H9 (cell line): ENCODE results near the gene ZNRF3. TPM values are rescaled to one million over a fixed set of nuclear protein-coding genes. Genes with fewer than 3 reads are reported as not detected.
A peak's percentile ranks its signal among the peaks of the same experiment; 100 is the strongest.
"Not testable (repeated sequence)": the region's sequence is repeated elsewhere in the genome, so short reads cannot be mapped to it uniquely, and the experiment has no call there.

Source experiments
- DNase-seq: peaks from one replicate; pipeline ENCODE4 v3.0.0-alpha.2; 2017
- H2AFZ ChIP-seq: one replicate; pipeline ENCODE4 v1.6.1; 2013; ENCODE audit warnings: mild to moderate bottlenecking, low read length, control low read depth, moderate library complexity
- H2AK5ac ChIP-seq: 2 replicates; pipeline ENCODE4 v1.6.1; 2013; ENCODE audit warnings: low read length, control low read depth, mixed read lengths; ENCODE audit not compliant: insufficient read length
- H2BK120ac ChIP-seq: one replicate; pipeline ENCODE4 v1.6.1; 2013; ENCODE audit warnings: low read depth, mild to moderate bottlenecking, low read length, control low read depth, inconsistent platforms; ENCODE audit not compliant: poor library complexity, severe bottlenecking
- H2BK12ac ChIP-seq: 2 replicates; pipeline ENCODE4 v1.6.1; 2013; ENCODE audit warnings: low read length, control low read depth, mixed read lengths, low read depth; ENCODE audit not compliant: insufficient read length
- H2BK15ac ChIP-seq: 2 replicates; pipeline ENCODE4 v1.6.1; 2013; ENCODE audit warnings: low read depth, low read length, control low read depth
- H2BK20ac ChIP-seq: one replicate; pipeline ENCODE4 v1.6.1; 2013; ENCODE audit warnings: low read depth, mild to moderate bottlenecking, low read length, control low read depth, inconsistent platforms; ENCODE audit not compliant: poor library complexity, severe bottlenecking
- H2BK5ac ChIP-seq: 2 replicates; pipeline ENCODE4 v1.6.1; 2013; ENCODE audit warnings: low read length, control low read depth, mixed read lengths; ENCODE audit not compliant: insufficient read length
- H3K14ac ChIP-seq: 2 replicates; pipeline ENCODE4 v1.6.1; 2013; ENCODE audit warnings: low read length, control low read depth; ENCODE audit not compliant: insufficient read depth
- H3K18ac ChIP-seq: 2 replicates; pipeline ENCODE4 v1.6.1; 2013; ENCODE audit warnings: low read depth, mild to moderate bottlenecking, mixed read lengths, low read length, control low read depth; ENCODE audit not compliant: insufficient read length
- H3K23ac ChIP-seq: 2 replicates; pipeline ENCODE4 v1.6.1; 2013; ENCODE audit warnings: low read length, control low read depth, mixed read lengths, low read depth; ENCODE audit not compliant: insufficient read length
- H3K23me2 ChIP-seq: 2 replicates; pipeline ENCODE4 v1.6.1; 2013; ENCODE audit warnings: low read depth, mild to moderate bottlenecking, mixed read lengths, low read length, control low read depth; ENCODE audit not compliant: insufficient read length, poor library complexity, severe bottlenecking
- H3K27ac ChIP-seq: 2 replicates; pipeline ENCODE4 v1.5.1; 2013; ENCODE audit warnings: low read length, control low read depth, mixed read lengths, low read depth; ENCODE audit not compliant: insufficient read length
- H3K27me3 ChIP-seq: 2 replicates; pipeline ENCODE4 v1.6.1; 2013; ENCODE audit warnings: low read length, control low read depth, inconsistent platforms; ENCODE audit not compliant: insufficient read depth
- H3K4ac ChIP-seq: 2 replicates; pipeline ENCODE4 v1.6.1; 2013; ENCODE audit warnings: low read depth, mild to moderate bottlenecking, control low read depth, inconsistent platforms, low read length, moderate library complexity
- H3K4me1 ChIP-seq: 2 replicates; pipeline ENCODE4 v1.6.1; 2013; ENCODE audit warnings: low read length, control low read depth, inconsistent platforms; ENCODE audit not compliant: insufficient read depth
- H3K4me2 ChIP-seq: 2 replicates; pipeline ENCODE4 v1.6.1; 2013; ENCODE audit warnings: low read length, control low read depth, mixed read lengths; ENCODE audit not compliant: insufficient read length, insufficient read depth
- H3K56ac ChIP-seq: 2 replicates; pipeline ENCODE4 v1.6.1; 2013; ENCODE audit warnings: low read depth, mild to moderate bottlenecking, mixed read lengths, low read length, control low read depth; ENCODE audit not compliant: insufficient read length
- H3K79me1 ChIP-seq: 2 replicates; pipeline ENCODE4 v1.6.1; 2013; ENCODE audit warnings: low read depth, mild to moderate bottlenecking, moderate library complexity, low read length, control low read depth, inconsistent platforms; ENCODE audit not compliant: insufficient read depth, poor library complexity, severe bottlenecking
- H3K79me2 ChIP-seq: 2 replicates; pipeline ENCODE4 v1.6.1; 2013; ENCODE audit warnings: low read length, control low read depth, inconsistent platforms; ENCODE audit not compliant: insufficient read depth
- H3K9ac ChIP-seq: 2 replicates; pipeline ENCODE4 v1.6.1; 2013; ENCODE audit warnings: low read length, control low read depth, mixed read lengths; ENCODE audit not compliant: insufficient read length; ENCODE audit errors: extremely low read depth
- H3K9me3 ChIP-seq: one replicate; pipeline ENCODE4 v1.6.1; 2013; ENCODE audit warnings: low read depth, low read length, inconsistent platforms; ENCODE audit not compliant: control insufficient read depth
- H3T11ph ChIP-seq: one replicate; pipeline ENCODE4 v1.6.1; 2013; ENCODE audit warnings: mild to moderate bottlenecking, low read length, control low read depth, inconsistent platforms
- H4K20me1 ChIP-seq: one replicate; pipeline ENCODE4 v1.6.1; 2013; ENCODE audit not compliant: control insufficient read depth, insufficient read length, insufficient read depth
- H4K5ac ChIP-seq: 2 replicates; pipeline ENCODE4 v1.6.1; 2013; ENCODE audit warnings: low read depth, mild to moderate bottlenecking, mixed read lengths, low read length, control low read depth; ENCODE audit not compliant: insufficient read length
- H4K8ac ChIP-seq: replicated peaks from 2 replicates; pipeline ENCODE4 v1.6.1; 2013; ENCODE audit warnings: low read length, control low read depth, mixed read lengths, low read depth; ENCODE audit not compliant: insufficient read length
- H4K91ac ChIP-seq: 2 replicates; pipeline ENCODE4 v1.6.1; 2013; ENCODE audit warnings: low read depth, mild to moderate bottlenecking, moderate library complexity, mixed read lengths, low read length, control low read depth; ENCODE audit not compliant: insufficient read length
- H3K27ac Mint-ChIP-seq, 3 experiments: 2 replicates in 2 of 3; 3 replicates in 1 of 3; pipeline ENCODE4 v1.8.0; 2020 to 2021; ENCODE audit warnings: mixed read lengths in 3 of 3, mild to moderate bottlenecking in 1 of 3, moderate library complexity in 1 of 3
- H3K27me3 Mint-ChIP-seq: 2 replicates; pipeline ENCODE4 v1.8.0; 2021; ENCODE audit warnings: low read depth, mild to moderate bottlenecking, moderate library complexity, mixed read lengths
- H3K36me3 Mint-ChIP-seq, 3 experiments: 2 replicates in 2 of 3; 3 replicates in 1 of 3; pipeline ENCODE4 v1.8.0; 2020 to 2021; ENCODE audit warnings: low read depth in 3 of 3, mixed read lengths in 3 of 3; ENCODE audit not compliant: insufficient read depth in 1 of 3
- H3K4me1 Mint-ChIP-seq, 2 experiments: 2 replicates each; pipeline ENCODE4 v1.8.0; 2020; ENCODE audit warnings: mixed read lengths in 2 of 2
- H3K4me3 Mint-ChIP-seq, 2 experiments: 2 replicates in 1 of 2; 3 replicates in 1 of 2; pipeline ENCODE4 v1.8.0; 2020 to 2021; ENCODE audit warnings: mild to moderate bottlenecking in 2 of 2, mixed read lengths in 2 of 2, moderate library complexity in 1 of 2
- H3K9me3 Mint-ChIP-seq, 2 experiments: 2 replicates in 1 of 2; 3 replicates in 1 of 2; pipeline ENCODE4 v1.8.0; 2020; ENCODE audit warnings: mild to moderate bottlenecking in 2 of 2, mixed read lengths in 2 of 2, moderate library complexity in 1 of 2
- WGBS: extraction: QIAGEN DNeasy Blood & Tissue Kit; methylation state at CpG from one replicate; pipeline ENCODE4 v1.1.7; 2013; ENCODE audit warnings: missing lambda C conversion rate, low lambda C conversion rate, mixed read lengths; ENCODE audit not compliant: insufficient read length; ENCODE audit errors: extremely low coverage; 5-methylcytosine and 5-hydroxymethylcytosine counted together
- total RNA-seq: library from RNA; stranded (reverse); gene quantifications from 2 replicates; pipeline ENCODE4 v1.2.1, GENCODE V29; 2021
- TF ChIP-seq, protein P1 (sequence below): fragments of 200-600 bp; sonication (generic); conservative IDR thresholded peaks from 3 replicates; pipeline ENCODE4 v1.8.0; 2021; ENCODE audit warnings: antibody characterized with exemption, mild to moderate bottlenecking

The ZNRF3 gene
- total RNA-seq, 1 experiment from 2014 or later, result 20.6 TPM

DNA sequence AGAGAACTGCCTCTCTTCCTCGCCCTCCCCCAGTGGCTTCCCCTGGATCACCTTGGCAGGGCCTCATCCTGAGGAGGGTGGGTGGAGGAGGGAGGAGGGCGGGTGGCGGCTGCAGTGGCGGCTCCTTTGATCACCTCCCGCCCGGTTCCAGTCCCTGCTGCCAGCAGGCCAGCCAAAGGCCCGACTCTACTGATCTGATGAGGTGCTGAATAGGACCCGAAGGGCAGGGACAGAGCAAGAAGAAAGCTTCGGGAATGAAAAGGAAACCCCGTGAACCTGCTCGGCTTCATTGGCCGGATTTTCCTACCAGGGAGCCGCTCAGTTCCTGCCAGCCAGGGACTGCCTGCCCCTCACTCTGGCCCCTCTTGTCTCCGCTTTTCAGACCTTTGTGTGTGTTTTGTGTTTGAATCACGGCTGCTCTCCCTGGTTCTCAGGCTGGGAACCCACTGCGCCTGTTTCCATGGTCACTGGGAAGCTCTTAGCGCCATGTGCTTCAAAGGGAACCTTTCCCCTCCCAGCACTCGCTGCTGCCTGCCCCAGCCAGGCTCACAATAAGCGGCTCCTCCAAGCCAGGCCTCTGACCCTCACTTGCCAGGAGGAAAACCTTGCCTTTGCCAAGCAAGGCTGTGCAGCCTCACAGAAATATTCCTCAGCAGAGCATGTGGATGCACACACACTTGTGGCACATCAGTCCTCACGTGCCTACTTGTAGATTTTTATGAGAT, 121.4 kb downstream of the ZNRF3 start:
- DNase-seq, result peak; percentile 80
- Mint-ChIP-seq H3K36me3 (peaks cover 3 to 13% (median 4%) of the 10 kb centered on the region in 3 experiments; a peak in 5 of 7 replicates), H3K9me3 (no peaks in the 10 kb centered on the region), H3K27me3 (no peaks in the 10 kb centered on the region), H3K4me1 (peaks cover 60 to 73% of the 10 kb centered on the region in 2 experiments), H3K27ac (peak overlapping the region; percentile 96 to 99 (median 97)), H3K4me3 (peak overlapping the region; percentile 52 to 77)
- H4K91ac ChIP-seq, result no peak overlapping the region
- no peak overlapping the region for H2BK12ac ChIP-seq
- H3T11ph ChIP-seq, result no peak overlapping the region
- H2AK5ac ChIP-seq, result no peak overlapping the region
- H3K14ac ChIP-seq, result peak overlapping the region; percentile 6; the same call in 1 of the 2 replicates
- H2BK20ac ChIP-seq, result no peak overlapping the region
- no peak overlapping the region for H2BK15ac ChIP-seq
- no peak overlapping the region for H3K18ac ChIP-seq
- H3K27me3 ChIP-seq, result no peaks in the 10 kb centered on the region
- H3K23me2 ChIP-seq, result no peaks in the 10 kb centered on the region
- H3K9me3 ChIP-seq, result no peaks in the 10 kb centered on the region
- no peak overlapping the region for H2AFZ ChIP-seq
- H3K9ac ChIP-seq, result no peak overlapping the region
- no peak overlapping the region for H2BK120ac ChIP-seq
- H4K5ac ChIP-seq, result no peak overlapping the region
- WGBS, result no CpG with 5 or more reads among the region's 20 CpGs
- TF ChIP-seq, protein P1, sequence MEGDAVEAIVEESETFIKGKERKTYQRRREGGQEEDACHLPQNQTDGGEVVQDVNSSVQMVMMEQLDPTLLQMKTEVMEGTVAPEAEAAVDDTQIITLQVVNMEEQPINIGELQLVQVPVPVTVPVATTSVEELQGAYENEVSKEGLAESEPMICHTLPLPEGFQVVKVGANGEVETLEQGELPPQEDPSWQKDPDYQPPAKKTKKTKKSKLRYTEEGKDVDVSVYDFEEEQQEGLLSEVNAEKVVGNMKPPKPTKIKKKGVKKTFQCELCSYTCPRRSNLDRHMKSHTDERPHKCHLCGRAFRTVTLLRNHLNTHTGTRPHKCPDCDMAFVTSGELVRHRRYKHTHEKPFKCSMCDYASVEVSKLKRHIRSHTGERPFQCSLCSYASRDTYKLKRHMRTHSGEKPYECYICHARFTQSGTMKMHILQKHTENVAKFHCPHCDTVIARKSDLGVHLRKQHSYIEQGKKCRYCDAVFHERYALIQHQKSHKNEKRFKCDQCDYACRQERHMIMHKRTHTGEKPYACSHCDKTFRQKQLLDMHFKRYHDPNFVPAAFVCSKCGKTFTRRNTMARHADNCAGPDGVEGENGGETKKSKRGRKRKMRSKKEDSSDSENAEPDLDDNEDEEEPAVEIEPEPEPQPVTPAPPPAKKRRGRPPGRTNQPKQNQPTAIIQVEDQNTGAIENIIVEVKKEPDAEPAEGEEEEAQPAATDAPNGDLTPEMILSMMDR, result no peak
- H3K4me1 ChIP-seq, result peaks cover 17% of the 10 kb centered on the region
- H4K8ac ChIP-seq, result no peak overlapping the region
- H3K27ac ChIP-seq, result peak overlapping the region; percentile 47
- peaks cover 8% of the 10 kb centered on the region for H3K79me1 ChIP-seq
- H3K23ac ChIP-seq, result no peak overlapping the region
- H3K4ac ChIP-seq, result no peak overlapping the region
- H2BK5ac ChIP-seq, result no peak overlapping the region
- H4K20me1 ChIP-seq, result no peaks in the 10 kb centered on the region
- peaks cover 2% of the 10 kb centered on the region; the same call in 1 of the 2 replicates for H3K79me2 ChIP-seq
- no peak overlapping the region for H3K56ac ChIP-seq
- peak overlapping the region; percentile 38 for H3K4me2 ChIP-seq

DNA sequence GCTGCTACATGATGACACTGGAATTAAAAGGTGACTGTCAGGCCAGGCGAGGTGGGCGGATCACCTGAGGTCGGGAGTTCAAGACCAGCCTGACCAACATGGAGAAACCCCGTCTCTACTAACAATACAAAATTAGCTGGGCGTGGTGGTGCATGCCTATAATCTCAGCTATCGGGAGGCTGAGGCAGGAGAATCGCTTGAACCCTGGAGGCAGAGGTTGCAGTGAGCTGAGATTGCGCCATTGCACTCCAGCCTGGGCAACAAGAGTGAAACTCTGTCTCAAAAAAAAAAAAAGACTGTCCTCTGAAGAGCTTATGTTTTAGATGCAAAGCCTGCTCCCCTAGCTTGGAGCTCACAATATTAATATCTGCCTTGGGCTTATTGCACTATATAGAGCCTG, 122.4 kb downstream of the ZNRF3 start:
- H4K20me1 ChIP-seq, H3K56ac ChIP-seq, H4K5ac ChIP-seq, H3K4me2 ChIP-seq, H3T11ph ChIP-seq, H3K9me3 Mint-ChIP-seq, H3K79me1 ChIP-seq, H2BK120ac ChIP-seq, H3K18ac ChIP-seq, H3K27me3 ChIP-seq, H2BK15ac ChIP-seq, H3K4ac ChIP-seq, H2BK5ac ChIP-seq, H4K8ac ChIP-seq, H3K14ac ChIP-seq, H2AK5ac ChIP-seq, DNase-seq, H3K27me3 Mint-ChIP-seq, H2BK12ac ChIP-seq, H3K9me3 ChIP-seq, H4K91ac ChIP-seq, H2AFZ ChIP-seq, H3K9ac ChIP-seq, H3K27ac ChIP-seq, H3K23me2 ChIP-seq, H3K23ac ChIP-seq, H2BK20ac ChIP-seq, H3K79me2 ChIP-seq: not testable (repeated sequence)
- peak overlapping the region; percentile 19 to 55; a peak in 1 of 5 replicates for H3K4me3 Mint-ChIP-seq
- H3K27ac Mint-ChIP-seq, result peak overlapping the region; percentile 96 to 98 (median 97); a peak in 3 of 7 replicates
- peaks cover 15% of the 10 kb centered on the region for H3K4me1 ChIP-seq
- no CpG with 5 or more reads among the region's 8 CpGs for WGBS
- H3K36me3 Mint-ChIP-seq, result peaks cover 1 to 15% (median 5%) of the 10 kb centered on the region in 3 experiments; a peak in 3 of 7 replicates
- peaks cover 57 to 74% of the 10 kb centered on the region in 2 experiments for H3K4me1 Mint-ChIP-seq
